Chondrocyte (in vitro differentiated cells): ENCODE data around the gene GABRR2. TPM values are rescaled to one million over a fixed set of nuclear protein-coding genes. Genes with fewer than 3 reads are reported as not detected.

Experiments used
- DNase-seq: peaks from one replicate; pipeline ENCODE4 v3.0.0; 2021; ENCODE audit warnings: mixed read lengths, low spot score
- H3K27ac Mint-ChIP-seq: one replicate; pipeline ENCODE4 v1.8.0; 2021; ENCODE audit warnings: mild to moderate bottlenecking, moderate library complexity, mixed read lengths; ENCODE audit not compliant: unreplicated experiment
- H3K27me3 Mint-ChIP-seq: 2 replicates; pipeline ENCODE4 v1.8.0; 2021; ENCODE audit warnings: low read depth, mixed read lengths
- H3K36me3 Mint-ChIP-seq: 2 replicates; pipeline ENCODE4 v1.8.0; 2021; ENCODE audit warnings: low read depth, mixed read lengths
- H3K4me1 Mint-ChIP-seq: 2 replicates; pipeline ENCODE4 v1.8.0; 2021; ENCODE audit warnings: low read depth, mild to moderate bottlenecking, mixed read lengths
- H3K4me3 Mint-ChIP-seq: one replicate; pipeline ENCODE4 v1.8.0; 2021; ENCODE audit warnings: mild to moderate bottlenecking, moderate library complexity, mixed read lengths; ENCODE audit not compliant: unreplicated experiment
- H3K9me3 Mint-ChIP-seq: 2 replicates; pipeline ENCODE4 v1.8.0; 2021; ENCODE audit warnings: low read depth, mixed read lengths
- CTCF ChIP-seq: fragments of 200-600 bp; sonication (generic); IDR thresholded peaks from 2 replicates; pipeline ENCODE4 v1.5.0; 2021; ENCODE audit warnings: antibody characterized with exemption, mild to moderate bottlenecking, moderate library complexity
- total RNA-seq: library from RNA; stranded (reverse); gene quantifications from 3 replicates; pipeline ENCODE4 v1.2.1, GENCODE V29; 2021

GABRR2 gene
- total RNA-seq, 1 donor from 2014 or later = 0.57 TPM

GRCh38 chr6:89357390-89357789 lies 42.3 kb upstream of the GABRR2 start:
- Mint-ChIP-seq H3K4me3 (no peak overlapping the region), H3K27me3 (no peaks in the 10 kb centered on the region), H3K4me1 (peaks cover 19% of the 10 kb centered on the region), H3K27ac (no peak overlapping the region), H3K9me3 (no peaks in the 10 kb centered on the region), H3K36me3 (no peaks in the 10 kb centered on the region)
- no peak for DNase-seq
- no peak for TF ChIP-seq CTCF

- no peaks in the 10 kb centered on the region for H3K9me3 Mint-ChIP-seq
- H3K36me3 Mint-ChIP-seq = no peaks in the 10 kb centered on the region
- H3K4me3 Mint-ChIP-seq = no peak overlapping the region
- no peak for DNase-seq
- no peak for TF ChIP-seq CTCF
- H3K4me1 Mint-ChIP-seq = peaks cover 19% of the 10 kb centered on the region
- H3K27ac Mint-ChIP-seq = no peak overlapping the region
- H3K27me3 Mint-ChIP-seq = no peaks in the 10 kb centered on the region
Measured at GRCh38 chr6:89356642-89357170, 41.6 kb upstream of the GABRR2 start.

GRCh38 chr6:89355511-89356194 lies 40.6 kb upstream of the GABRR2 start:
- Mint-ChIP-seq H3K27ac (no peak overlapping the region), H3K9me3 (no peaks in the 10 kb centered on the region), H3K4me1 (peaks cover 25% of the 10 kb centered on the region), H3K36me3 (no peaks in the 10 kb centered on the region), H3K27me3 (no peaks in the 10 kb centered on the region), H3K4me3 (no peak overlapping the region)
- no peak for TF ChIP-seq CTCF
- DNase-seq = no peak

GRCh38 chr6:89353702-89354392 lies 38.7 kb upstream of the GABRR2 start:
- no peaks in the 10 kb centered on the region for H3K36me3 Mint-ChIP-seq
- peak overlapping the region; percentile 67 for H3K27ac Mint-ChIP-seq
- DNase-seq = no peak
- H3K27me3 Mint-ChIP-seq = no peaks in the 10 kb centered on the region
- TF ChIP-seq CTCF = no peak
- H3K4me1 Mint-ChIP-seq = peaks cover 38% of the 10 kb centered on the region
- H3K9me3 Mint-ChIP-seq = no peaks in the 10 kb centered on the region
- H3K4me3 Mint-ChIP-seq = peak overlapping the region; percentile 68

GRCh38 chr6:89353118-89353556 lies 38.0 kb upstream of the GABRR2 start:
- Mint-ChIP-seq H3K4me3 (peak overlapping the region; percentile 68), H3K27ac (peak overlapping the region; percentile 67), H3K27me3 (no peaks in the 10 kb centered on the region), H3K36me3 (no peaks in the 10 kb centered on the region), H3K9me3 (no peaks in the 10 kb centered on the region), H3K4me1 (peaks cover 45% of the 10 kb centered on the region)
- no peak for DNase-seq
- no peak for TF ChIP-seq CTCF
